ENCODE measurements around the gene FANCI. TPM values are rescaled to one million over a fixed set of nuclear protein-coding genes. Genes with fewer than 3 reads are reported as not detected.

Gene FANCI
- total and polyA plus RNA-seq, 2 of the 4 experiments (the other 2 are of a cell fraction) = 13.2 to 34.2 TPM

DNA sequence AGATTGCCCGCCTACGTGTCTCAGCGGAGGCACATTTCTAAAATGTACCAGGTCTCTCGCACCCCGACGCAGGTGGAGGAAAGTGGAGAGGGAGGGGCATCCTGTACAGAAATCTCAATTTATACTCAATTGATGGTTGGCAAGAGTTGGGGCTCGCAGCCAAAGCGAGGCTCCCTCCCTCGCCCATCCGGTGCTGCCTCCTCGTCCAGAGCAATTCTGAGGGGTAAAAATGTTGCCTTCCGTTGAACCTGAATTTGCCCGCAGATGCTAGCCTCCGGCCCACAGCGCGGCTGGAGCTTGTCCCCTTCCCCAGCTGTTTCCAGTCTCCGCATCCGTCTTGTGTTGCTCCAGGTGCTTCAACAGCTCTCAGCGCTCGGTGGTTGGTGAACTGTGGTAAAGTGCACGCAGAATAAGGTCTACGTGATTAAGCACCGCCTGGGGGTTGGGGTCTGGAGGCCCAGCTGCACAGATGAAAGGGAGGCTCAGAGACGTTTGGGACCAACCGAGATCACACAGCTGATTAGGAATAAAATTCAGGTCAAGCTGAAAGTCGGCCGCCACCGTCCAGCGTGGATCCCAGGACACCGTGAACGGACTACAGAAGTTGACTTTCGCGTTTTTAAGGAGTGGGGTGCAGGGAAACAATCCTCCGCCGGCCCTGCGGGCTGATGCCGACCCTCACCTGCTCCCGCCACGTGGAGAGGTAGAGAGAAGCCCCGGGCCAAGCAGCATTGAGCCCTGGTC lies 91.7 kb downstream of the FANCI start:
- no peak overlapping the region for H3K56ac ChIP-seq (ENCODE audit: extremely low read depth, insufficient read depth, low read length)
- peaks cover 20 to 32% of the 10 kb centered on the region in 2 experiments; a peak in 3 of 4 replicates for H3K79me1 ChIP-seq (ENCODE audit: low read depth in 1 of 2, low read length in 2 of 2)
- no peak overlapping the region for H2BK5ac ChIP-seq (ENCODE audit: low read depth, low read length, poor library complexity, severe bottlenecking)
- H3K27ac ChIP-seq (ENCODE audit: insufficient read depth, low read length) = no peak overlapping the region
- H3K4me3 ChIP-seq (ENCODE audit: insufficient read depth, low read depth, low read length) = peak overlapping the region; percentile 29
- ChIA-PET POLR2A (ENCODE audit: unreplicated experiment) (interaction anchor here (0.6 kb wide), 1 partner anchor 423 kb away, joined by 3 read pairs; no protein-coding TSS in a partner anchor), CTCF (interaction anchor here (1.3 to 1.6 kb wide), 2 partner anchors 23 to 129 kb away, joined by 5 to 6 read pairs; no protein-coding TSS in a partner anchor)
- no peak overlapping the region for H3K4ac ChIP-seq (ENCODE audit: low read depth, low read length)
- no peak overlapping the region for H2AK5ac ChIP-seq (ENCODE audit: low read depth, low read length)
- no peak overlapping the region; the same call in 1 of the 2 replicates for H3K9ac ChIP-seq (ENCODE audit: low read depth, low read length)
- dilution Hi-C loops (cut with HindIII; ENCODE audit: low sequenced_read_pairs, unreplicated experiment) (no loop called here), in situ Hi-C loops (cut with MboI; ENCODE audit: low sequenced_read_pairs) (no loop called here), intact Hi-C loops (cut with micrococcal nuclease) (loop anchor here (1.0 kb wide), 1 partner anchor 128 kb away; no protein-coding TSS in a partner anchor)
- H4K5ac ChIP-seq (ENCODE audit: low read depth, low read length) = no peak overlapping the region
- no peak overlapping the region for H3K18ac ChIP-seq (ENCODE audit: low read depth, low read length)
- H3K14ac ChIP-seq (replicated peaks; ENCODE audit: low read depth, low read length) = no peak overlapping the region
- peak overlapping the region; percentile 96 for H2AFZ ChIP-seq (replicated peaks; ENCODE audit: low read length, poor library complexity)
- H3K4me1 ChIP-seq (ENCODE audit: control insufficient read depth, insufficient read depth, low read length) = peaks cover 11% of the 10 kb centered on the region; the same call in 1 of the 2 replicates
- H3K27me3 ChIP-seq (ENCODE audit: control insufficient read depth, insufficient read depth, low read length) = peaks cover 6% of the 10 kb centered on the region
- peaks cover 6% of the 10 kb centered on the region; the same call in 1 of the 2 replicates for H3K9me1 ChIP-seq (ENCODE audit: insufficient read depth, low read length)
- no TSS peak for BruUV-seq (replicated peaks)
- H3K36me3 ChIP-seq (ENCODE audit: control insufficient read depth, insufficient read depth, low read length) = peaks cover 15% of the 10 kb centered on the region
- peak overlapping the region; percentile 54 for H3K4me2 ChIP-seq (ENCODE audit: low read depth, low read length)
- H4K91ac ChIP-seq (ENCODE audit: insufficient read depth, low read depth, low read length) = no peak overlapping the region
- no peak for TF ChIP-seq MAFK (IDR thresholded peaks at IDR 0.05; ENCODE audit: low read depth, low read length)
- no peak for TF ChIP-seq MAZ (IDR thresholded peaks at IDR 0.05; ENCODE audit: borderline replicate concordance, low read depth, low read length)
- no peak for TF ChIP-seq NFE2L2 (IDR thresholded peaks at IDR 0.05; ENCODE audit: low read depth, low read length)
- TF ChIP-seq BHLHE40 (IDR thresholded peaks at IDR 0.05; ENCODE audit: low read depth, low read length) = no peak
- TF ChIP-seq CTCF (conservative IDR thresholded peaks at IDR 0.05; ENCODE audit: low read depth, low read length) = no peak
- TF ChIP-seq, protein P1, sequence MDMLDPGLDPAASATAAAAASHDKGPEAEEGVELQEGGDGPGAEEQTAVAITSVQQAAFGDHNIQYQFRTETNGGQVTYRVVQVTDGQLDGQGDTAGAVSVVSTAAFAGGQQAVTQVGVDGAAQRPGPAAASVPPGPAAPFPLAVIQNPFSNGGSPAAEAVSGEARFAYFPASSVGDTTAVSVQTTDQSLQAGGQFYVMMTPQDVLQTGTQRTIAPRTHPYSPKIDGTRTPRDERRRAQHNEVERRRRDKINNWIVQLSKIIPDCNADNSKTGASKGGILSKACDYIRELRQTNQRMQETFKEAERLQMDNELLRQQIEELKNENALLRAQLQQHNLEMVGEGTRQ (IDR thresholded peaks at IDR 0.05; ENCODE audit: low read depth, low read length) = no peak
- TF ChIP-seq CEBPB (IDR thresholded peaks at IDR 0.05; ENCODE audit: low read depth, low read length) = no peak
- TF ChIP-seq FOS (IDR thresholded peaks at IDR 0.05; ENCODE audit: low read depth, low read length) = no peak
- no peak for TF ChIP-seq RAD21 (IDR thresholded peaks at IDR 0.05; ENCODE audit: low read length)
- no peak for TF ChIP-seq SMC3 (IDR thresholded peaks at IDR 0.05; ENCODE audit: low read depth, low read length)
- TF ChIP-seq RCOR1 (IDR thresholded peaks at IDR 0.05; ENCODE audit: insufficient replicate concordance, low read length) = no peak
- peaks cover 33% of the 10 kb centered on the region for H4K20me1 ChIP-seq (ENCODE audit: insufficient read depth, low read length)
- WGBS, 2 experiments (ENCODE audit: extremely low coverage in 2 of 2, insufficient read length in 1 of 2) = 3% methylated on average over 8 of the region's 40 CpGs; no CpG with 5 or more reads in 1 of the 2 experiments
- no peak overlapping the region for H4K8ac ChIP-seq (ENCODE audit: low read depth in 2 of 2, low read length in 2 of 2)
- no peak overlapping the region for H2BK20ac ChIP-seq (ENCODE audit: low read depth, low read length)
- H3K23ac ChIP-seq (ENCODE audit: low read depth, low read length) = no peak overlapping the region
- ATAC-seq (ENCODE audit: low read depth) (no peak), DNase-seq (no peak)
- H2BK15ac ChIP-seq (ENCODE audit: low read depth, low read length) = no peak overlapping the region
- peak overlapping the region; percentile 43 for H2AK9ac ChIP-seq (replicated peaks; ENCODE audit: low read depth, low read length, poor library complexity)
- no peaks in the 10 kb centered on the region for H3K9me3 ChIP-seq (ENCODE audit: control insufficient read depth, insufficient read depth, low read length)
- H2BK120ac ChIP-seq (ENCODE audit: low read depth, low read length) = no peak overlapping the region
